WTC11 (cell line): ENCODE measurements around the gene PLBD2.

Source experiments
- ATF2 ChIP-seq: sonication (generic); formaldehyde crosslinking; IDR thresholded peaks from 2 replicates; pipeline ENCODE4 v1.8.1; 2022; ENCODE audit warnings: low read depth, missing genetic modification reagents, borderline replicate concordance
- CBFB ChIP-seq: sonication (generic); formaldehyde crosslinking; IDR thresholded peaks from 2 replicates; pipeline ENCODE4 v1.8.1; 2022; ENCODE audit warnings: mild to moderate bottlenecking, low read depth, missing genetic modification reagents
- CREB1 ChIP-seq: sonication (generic); formaldehyde crosslinking; IDR thresholded peaks from 2 replicates; pipeline ENCODE4 v1.8.0; 2023; ENCODE audit warnings: mild to moderate bottlenecking, missing genetic modification reagents
- CTCF ChIP-seq: fragments of 200-600 bp; IDR thresholded peaks from 2 replicates; pipeline ENCODE4 v1.8.0; 2022; ENCODE audit warnings: antibody characterized with exemption
- E2F4 ChIP-seq: sonication (generic); formaldehyde crosslinking; IDR thresholded peaks from 2 replicates; pipeline ENCODE4 v1.8.1; 2022; ENCODE audit warnings: low read depth, mild to moderate bottlenecking, moderate library complexity, missing genetic modification reagents, borderline replicate concordance
- FOXP1 ChIP-seq: sonication (generic); formaldehyde crosslinking; IDR thresholded peaks from 2 replicates; pipeline ENCODE4 v1.8.0; 2022; ENCODE audit warnings: missing genetic modification reagents, mild to moderate bottlenecking, moderate library complexity, borderline replicate concordance
- ZBTB21 ChIP-seq: sonication (generic); formaldehyde crosslinking; IDR thresholded peaks from 2 replicates; pipeline ENCODE4 v1.8.1; 2023; ENCODE audit warnings: mild to moderate bottlenecking, missing genetic modification reagents, borderline replicate concordance
- ZNF671 ChIP-seq: fragments of 250-450 bp; sonication (Bioruptor Pico); IDR thresholded peaks from 2 replicates; pipeline ENCODE4 v1.8.0; 2021; ENCODE audit warnings: mild to moderate bottlenecking
- ZSCAN18 ChIP-seq: fragments of 250-450 bp; sonication (Bioruptor Pico); IDR thresholded peaks from 2 replicates; pipeline ENCODE4 v2.1.2; 2022; ENCODE audit warnings: mild to moderate bottlenecking, moderate library complexity

- TF ChIP-seq ZNF671 (CRISPR knock-in tag) (no peak), FOXP1 (CRISPR knock-in tag) (no peak), E2F4 (CRISPR knock-in tag) (no peak), ZBTB21 (no peak), CTCF (no peak), ZSCAN18 (CRISPR knock-in tag) (no peak), CREB1 (CRISPR knock-in tag) (no peak), CBFB (no peak), ATF2 (CRISPR knock-in tag) (no peak)
These were observed 42.2 kb upstream of the PLBD2 start for GRCh38 chr12:113316155-113316554.
